ENCODE results near the gene CAPRIN2. TPM values are rescaled to one million over a fixed set of nuclear protein-coding genes. Genes with fewer than 3 reads are reported as not detected.

CAPRIN2 gene
- total RNA-seq, 1 donor from 2014 or later, result 28.9 TPM

GRCh38 chr12:30729547-30729946 is 25.2 kb downstream of the CAPRIN2 start:
- no peak for DNase-seq (ENCODE audit: low read depth, low spot score)
- peaks cover 46% of the 10 kb centered on the region for H3K4me1 Mint-ChIP-seq
- no peaks in the 10 kb centered on the region for H3K9me3 Mint-ChIP-seq
- H3K36me3 Mint-ChIP-seq (ENCODE audit: low read depth), result peaks cover 11% of the 10 kb centered on the region
- H3K4me3 Mint-ChIP-seq, result no peak overlapping the region
- no peak for TF ChIP-seq CTCF (conservative IDR thresholded peaks at IDR 0.05)
- H3K27ac Mint-ChIP-seq (ENCODE audit: unreplicated experiment), result no peak overlapping the region
- no peaks in the 10 kb centered on the region for H3K27me3 Mint-ChIP-seq (ENCODE audit: low read depth)

GRCh38 chr12:30726647-30727046 is 28.1 kb downstream of the CAPRIN2 start:
- TF ChIP-seq CTCF (conservative IDR thresholded peaks at IDR 0.05), result no peak
- DNase-seq (ENCODE audit: low read depth, low spot score), result no peak
- no peaks in the 10 kb centered on the region for H3K9me3 Mint-ChIP-seq
- peaks cover 21% of the 10 kb centered on the region for H3K4me1 Mint-ChIP-seq
- H3K27me3 Mint-ChIP-seq (ENCODE audit: low read depth), result no peaks in the 10 kb centered on the region
- H3K27ac Mint-ChIP-seq (ENCODE audit: unreplicated experiment), result no peak overlapping the region
- H3K4me3 Mint-ChIP-seq, result no peak overlapping the region
- peaks cover 9% of the 10 kb centered on the region for H3K36me3 Mint-ChIP-seq (ENCODE audit: low read depth)

GRCh38 chr12:30725739-30726138 is 29.0 kb downstream of the CAPRIN2 start:
- peaks cover 9% of the 10 kb centered on the region for H3K36me3 Mint-ChIP-seq (ENCODE audit: low read depth)
- no peak overlapping the region for H3K4me3 Mint-ChIP-seq
- no peaks in the 10 kb centered on the region for H3K27me3 Mint-ChIP-seq (ENCODE audit: low read depth)
- no peak overlapping the region for H3K27ac Mint-ChIP-seq (ENCODE audit: unreplicated experiment)
- peaks cover 15% of the 10 kb centered on the region for H3K4me1 Mint-ChIP-seq
- TF ChIP-seq CTCF (conservative IDR thresholded peaks at IDR 0.05), result no peak
- H3K9me3 Mint-ChIP-seq, result no peaks in the 10 kb centered on the region
- no peak for DNase-seq (ENCODE audit: low read depth, low spot score)

- H3K36me3 Mint-ChIP-seq (ENCODE audit: low read depth), result peaks cover 2% of the 10 kb centered on the region
- no peak overlapping the region for H3K27ac Mint-ChIP-seq (ENCODE audit: unreplicated experiment)
- H3K9me3 Mint-ChIP-seq, result no peaks in the 10 kb centered on the region
- DNase-seq (ENCODE audit: low read depth, low spot score), result no peak
- no peaks in the 10 kb centered on the region for H3K4me1 Mint-ChIP-seq
- no peaks in the 10 kb centered on the region for H3K27me3 Mint-ChIP-seq (ENCODE audit: low read depth)
- H3K4me3 Mint-ChIP-seq, result no peak overlapping the region
- no peak for TF ChIP-seq CTCF (conservative IDR thresholded peaks at IDR 0.05)
Observed at GRCh38 chr12:30719060-30719459, 35.7 kb downstream of the CAPRIN2 start.

- Mint-ChIP-seq H3K27me3 (ENCODE audit: low read depth) (no peaks in the 10 kb centered on the region), H3K36me3 (ENCODE audit: low read depth) (peaks cover 19% of the 10 kb centered on the region), H3K27ac (ENCODE audit: unreplicated experiment) (no peak overlapping the region), H3K4me3 (no peak overlapping the region), H3K4me1 (no peaks in the 10 kb centered on the region), H3K9me3 (peaks cover 3% of the 10 kb centered on the region)
- DNase-seq (ENCODE audit: low read depth, low spot score), result no peak
- no peak for TF ChIP-seq CTCF (conservative IDR thresholded peaks at IDR 0.05)
Observed at GRCh38 chr12:30707613-30708342, 47.0 kb downstream of the CAPRIN2 start.
